DOHH2 (cell line): ENCODE measurements around the gene TMEM45A.

Source experiments
- H3F3A ChIP-seq: fragments of 200-600 bp; sonication (generic), shearing (Covaris generic); 2 replicates; pipeline ENCODE4 v1.6.0; 2016; ENCODE audit warnings: antibody characterized with exemption, mild to moderate bottlenecking; ENCODE audit not compliant: control insufficient read depth, insufficient read depth
- H3K27ac ChIP-seq: fragments of 200-600 bp; sonication (generic); 2 replicates; pipeline ENCODE4 v1.5.1; 2014; ENCODE audit warnings: low read depth, mild to moderate bottlenecking, low read length, moderate library complexity
- H3K27me3 ChIP-seq: fragments of 200-600 bp; sonication (generic); 2 replicates; pipeline ENCODE4 v1.6.1; 2014; ENCODE audit warnings: mild to moderate bottlenecking, low read length, mixed read lengths; ENCODE audit not compliant: control insufficient read depth
- H3K36me3 ChIP-seq: fragments of 200-600 bp; sonication (generic); 2 replicates; pipeline ENCODE4 v1.6.1; 2014; ENCODE audit warnings: mild to moderate bottlenecking, low read length, moderate library complexity, mixed read lengths; ENCODE audit not compliant: control insufficient read depth
- H3K4me1 ChIP-seq: fragments of 200-600 bp; sonication (generic); 2 replicates; pipeline ENCODE4 v1.6.1; 2014; ENCODE audit warnings: mild to moderate bottlenecking, low read length, mixed read lengths; ENCODE audit not compliant: control insufficient read depth
- H3K4me2 ChIP-seq: fragments of 200-600 bp; sonication (generic); 2 replicates; pipeline ENCODE4 v1.6.0; 2014; ENCODE audit warnings: mild to moderate bottlenecking, low read length, moderate library complexity
- H3K4me3 ChIP-seq: fragments of 200-600 bp; sonication (generic); 2 replicates; pipeline ENCODE4 v1.5.1; 2014; ENCODE audit warnings: mild to moderate bottlenecking, low read length, mixed read lengths
- H3K79me2 ChIP-seq: fragments of 200-600 bp; sonication (generic); 2 replicates; pipeline ENCODE4 v1.6.1; 2014; ENCODE audit warnings: mild to moderate bottlenecking, low read length, mixed read lengths; ENCODE audit not compliant: control insufficient read depth
- H3K9me2 ChIP-seq: fragments of 200-600 bp; sonication (generic); replicated peaks from 2 replicates; pipeline ENCODE4 v1.6.1; 2014; ENCODE audit warnings: mild to moderate bottlenecking, low read length, mixed read lengths; ENCODE audit not compliant: control insufficient read depth
- H3K9me3 ChIP-seq: fragments of 200-600 bp; sonication (generic); 2 replicates; pipeline ENCODE4 v1.6.1; 2014; ENCODE audit warnings: antibody characterized with exemption, low read length, mixed read lengths; ENCODE audit not compliant: control insufficient read depth, insufficient read depth
- H4K20me1 ChIP-seq: fragments of 200-600 bp; sonication (generic); 2 replicates; pipeline ENCODE4 v1.6.0; 2014; ENCODE audit warnings: low read depth, mild to moderate bottlenecking, antibody characterized with exemption, low read length, moderate library complexity; ENCODE audit not compliant: control insufficient read depth, insufficient read depth
- EZH2phosphoT487 ChIP-seq: fragments of 200-600 bp; sonication (generic); IDR thresholded peaks from 2 replicates; pipeline ENCODE4 v1.6.1; 2017; ENCODE audit warnings: borderline replicate concordance, mild to moderate bottlenecking, antibody characterized with exemption, low read length, moderate library complexity, mixed read lengths
- TF ChIP-seq, protein P1 (sequence below): fragments of 200-600 bp; sonication (generic); IDR thresholded peaks from one replicate; pipeline ENCODE4 v1.5.1; 2014; ENCODE audit warnings: antibody characterized with exemption, mild to moderate bottlenecking, low read depth, low read length; ENCODE audit not compliant: poor library complexity, severe bottlenecking

The TMEM45A gene

DNA sequence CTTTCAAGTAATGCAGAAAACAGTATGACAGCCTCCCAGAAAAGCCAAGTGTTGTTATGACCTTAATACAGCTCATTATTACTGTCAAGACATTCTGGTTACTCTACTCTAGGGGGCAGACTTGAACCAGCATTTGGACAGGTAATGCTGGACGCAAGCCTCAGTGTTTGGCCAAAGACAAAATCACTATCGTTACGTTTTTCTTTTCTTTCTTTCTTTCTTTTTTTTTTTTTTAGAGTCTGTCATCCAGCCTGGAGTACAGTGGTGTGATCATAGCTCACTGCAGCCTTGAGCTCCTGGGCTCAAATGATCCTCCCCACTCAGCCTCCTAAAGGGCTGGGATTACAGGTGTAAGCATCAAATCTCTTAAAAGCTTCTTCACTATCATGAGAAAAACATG, 29.4 kb upstream of the TMEM45A start:
- Histone ChIP-seq H3K79me2 (no peaks in the 10 kb centered on the region), H3K27ac (no peak overlapping the region), H3K4me2 (no peak overlapping the region), H3K27me3 (peaks cover 7% of the 10 kb centered on the region; the same call in 1 of the 2 replicates), H3K36me3 (no peaks in the 10 kb centered on the region), H3K4me3 (no peak overlapping the region), H3K9me3 (no peaks in the 10 kb centered on the region; the same call in 1 of the 2 replicates), H3K9me2 (no peaks in the 10 kb centered on the region), H3F3A (no peaks in the 10 kb centered on the region), H4K20me1 (no peaks in the 10 kb centered on the region), H3K4me1 (no peaks in the 10 kb centered on the region)
- TF ChIP-seq, protein P1, sequence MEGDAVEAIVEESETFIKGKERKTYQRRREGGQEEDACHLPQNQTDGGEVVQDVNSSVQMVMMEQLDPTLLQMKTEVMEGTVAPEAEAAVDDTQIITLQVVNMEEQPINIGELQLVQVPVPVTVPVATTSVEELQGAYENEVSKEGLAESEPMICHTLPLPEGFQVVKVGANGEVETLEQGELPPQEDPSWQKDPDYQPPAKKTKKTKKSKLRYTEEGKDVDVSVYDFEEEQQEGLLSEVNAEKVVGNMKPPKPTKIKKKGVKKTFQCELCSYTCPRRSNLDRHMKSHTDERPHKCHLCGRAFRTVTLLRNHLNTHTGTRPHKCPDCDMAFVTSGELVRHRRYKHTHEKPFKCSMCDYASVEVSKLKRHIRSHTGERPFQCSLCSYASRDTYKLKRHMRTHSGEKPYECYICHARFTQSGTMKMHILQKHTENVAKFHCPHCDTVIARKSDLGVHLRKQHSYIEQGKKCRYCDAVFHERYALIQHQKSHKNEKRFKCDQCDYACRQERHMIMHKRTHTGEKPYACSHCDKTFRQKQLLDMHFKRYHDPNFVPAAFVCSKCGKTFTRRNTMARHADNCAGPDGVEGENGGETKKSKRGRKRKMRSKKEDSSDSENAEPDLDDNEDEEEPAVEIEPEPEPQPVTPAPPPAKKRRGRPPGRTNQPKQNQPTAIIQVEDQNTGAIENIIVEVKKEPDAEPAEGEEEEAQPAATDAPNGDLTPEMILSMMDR: peak; percentile 67
- no peak for TF ChIP-seq EZH2phosphoT487

DNA sequence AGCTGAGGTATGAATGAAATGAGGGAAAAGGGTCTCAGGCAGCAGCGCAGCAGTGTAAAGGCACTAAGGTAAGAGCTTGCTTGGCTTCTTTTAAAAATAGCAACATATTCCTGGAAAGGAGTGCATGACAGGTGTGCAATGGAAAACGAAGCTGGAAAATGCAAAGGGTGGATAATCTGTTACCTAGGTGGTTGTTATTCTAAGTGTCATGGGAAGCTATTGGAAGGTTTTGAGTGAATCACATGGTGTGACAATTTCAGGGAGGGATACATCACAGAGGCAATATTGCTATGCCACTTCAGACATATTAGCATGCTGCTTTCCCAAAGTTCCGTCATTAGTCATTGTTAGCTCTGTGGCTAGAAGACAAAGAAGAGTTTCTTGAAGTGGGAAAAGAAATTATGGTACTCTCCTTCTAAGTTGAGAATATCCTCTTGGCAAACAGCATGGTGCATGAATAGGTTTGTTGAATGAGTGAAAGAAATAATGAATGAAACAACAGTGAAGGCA, 28.7 kb upstream of the TMEM45A start:
- Histone ChIP-seq H3K27ac (no peak overlapping the region), H3F3A (no peaks in the 10 kb centered on the region), H3K4me1 (no peaks in the 10 kb centered on the region), H3K9me3 (no peaks in the 10 kb centered on the region; the same call in 1 of the 2 replicates), H3K79me2 (no peaks in the 10 kb centered on the region), H3K4me2 (no peak overlapping the region), H4K20me1 (no peaks in the 10 kb centered on the region), H3K9me2 (no peaks in the 10 kb centered on the region), H3K36me3 (no peaks in the 10 kb centered on the region), H3K4me3 (no peak overlapping the region), H3K27me3 (peaks cover 7% of the 10 kb centered on the region; the same call in 1 of the 2 replicates)
- TF ChIP-seq, protein P1: no peak
- TF ChIP-seq EZH2phosphoT487: no peak

DNA sequence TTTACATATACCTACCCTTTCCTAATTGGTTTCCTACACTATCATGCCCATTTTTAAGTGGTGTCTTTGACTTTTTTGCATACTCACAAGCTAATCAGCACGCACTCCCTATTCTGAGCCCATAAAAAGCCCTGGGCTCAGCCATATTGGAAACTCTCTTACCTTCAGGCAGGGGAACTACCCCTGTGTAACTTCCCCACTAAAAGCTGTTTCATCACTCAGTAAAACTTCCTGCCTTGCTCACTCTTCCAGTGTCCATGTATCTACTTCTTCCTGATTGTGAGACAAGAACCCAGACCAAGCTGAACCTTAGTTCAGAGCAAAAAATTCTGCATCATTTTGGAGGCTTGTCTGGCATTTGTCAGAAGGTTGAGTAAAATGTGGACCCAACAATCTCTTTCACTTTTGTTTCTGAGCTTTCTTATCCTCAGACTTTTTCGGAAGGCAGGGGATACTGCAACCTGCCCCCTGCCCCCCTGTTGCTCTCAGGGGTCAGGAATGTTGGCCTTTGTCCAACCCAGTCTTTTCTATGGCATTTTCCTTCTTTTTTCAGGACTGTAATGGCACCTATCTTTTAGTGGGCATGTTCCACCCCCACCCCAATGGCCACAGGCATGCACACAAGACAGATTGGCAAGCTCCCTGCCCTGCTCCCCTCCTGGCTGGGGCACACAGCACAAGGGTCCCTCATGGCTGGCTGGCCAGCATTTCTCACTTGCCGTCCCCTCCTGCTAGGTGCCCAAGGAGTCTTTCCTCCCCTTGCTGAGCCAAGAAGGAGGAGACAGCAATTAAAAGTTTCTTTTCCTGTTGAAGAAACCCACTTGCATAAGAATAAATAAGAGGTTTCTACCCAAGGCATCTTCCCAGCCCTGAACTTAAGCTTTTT, 26.3 kb upstream of the TMEM45A start:
- Histone ChIP-seq H3K4me1 (no peaks in the 10 kb centered on the region), H3K79me2 (no peaks in the 10 kb centered on the region), H4K20me1 (no peaks in the 10 kb centered on the region), H3F3A (no peaks in the 10 kb centered on the region), H3K9me3 (no peaks in the 10 kb centered on the region; the same call in 1 of the 2 replicates), H3K4me3 (no peak overlapping the region), H3K27ac (no peak overlapping the region), H3K4me2 (no peak overlapping the region), H3K36me3 (no peaks in the 10 kb centered on the region), H3K9me2 (no peaks in the 10 kb centered on the region), H3K27me3 (peaks cover 7% of the 10 kb centered on the region; the same call in 1 of the 2 replicates)
- TF ChIP-seq, protein P1: no peak
